Left lobe of liver (tissue), 2 donors: ENCODE measurements around the gene CHPF2. TPM values are rescaled to one million over a fixed set of nuclear protein-coding genes. Genes with fewer than 3 reads are reported as not detected.

Source experiments
- ATAC-seq: fragments of 200-7000 bp; cut with Tn5 transposase; one replicate; pipeline ENCODE4 v1.9.1; 2020; ENCODE audit warnings: mild to moderate bottlenecking, moderate library complexity
- DNase-seq: peaks from one replicate; pipeline ENCODE4 v3.0.0-alpha.2; 2020; ENCODE audit warnings: low spot score
- total RNA-seq: library from RNA; stranded (reverse); gene quantifications from one replicate; pipeline ENCODE4 v1.2.1, GENCODE V29; 2021
- donor health status: DM: no; HTN: no; CAD: no; lungs with moderate emphysema.
- donor health status: DM: no; HTN: yes; CAD: no.

Gene CHPF2
- total RNA-seq, 1 donor from 2014 or later = 16.1 TPM

GRCh38 chr7:151244841-151245346 is 12.6 kb downstream of the CHPF2 start:
- no peak for DNase-seq
- ATAC-seq = no peak

- DNase-seq (no peak), ATAC-seq (peak; percentile 7)
Observed at GRCh38 chr7:151245360-151246101, 13.2 kb downstream of the CHPF2 start.

GRCh38 chr7:151246102-151246850 is 14.0 kb downstream of the CHPF2 start:
- DNase-seq (no peak), ATAC-seq (no peak)

- DNase-seq = no peak
- no peak for ATAC-seq
Observed at GRCh38 chr7:151246851-151247580, 14.7 kb downstream of the CHPF2 start.

GRCh38 chr7:151247611-151248345 is 15.5 kb downstream of the CHPF2 start:
- ATAC-seq (no peak), DNase-seq (no peak)

- peak; percentile 60 for ATAC-seq
- peak; percentile 64 for DNase-seq
Observed at GRCh38 chr7:151248346-151249033, 16.2 kb downstream of the CHPF2 start, which contains the start of gene SMARCD3. SMARCD3 (minus strand) TSS chr7:151248694; CDS start chr7:151248562, 132 bp downstream.

- peak; percentile 62 for ATAC-seq
- DNase-seq = no peak
Observed at GRCh38 chr7:151249034-151249731, 16.9 kb downstream of the CHPF2 start.

GRCh38 chr7:151249732-151250072 is 17.4 kb downstream of the CHPF2 start:
- ATAC-seq (peak; percentile 11), DNase-seq (no peak)

- ATAC-seq = no peak
- no peak for DNase-seq
Observed at GRCh38 chr7:151250181-151251132, 18.2 kb downstream of the CHPF2 start.

- ATAC-seq (no peak), DNase-seq (no peak)
Observed at GRCh38 chr7:151251328-151251688, 19.0 kb downstream of the CHPF2 start.

- ATAC-seq (peak; percentile 44), DNase-seq (no peak)
Observed at GRCh38 chr7:151251689-151252560, 19.6 kb downstream of the CHPF2 start.

- ATAC-seq = no peak
- DNase-seq = no peak
Observed at GRCh38 chr7:151252561-151252835, 20.2 kb downstream of the CHPF2 start.

GRCh38 chr7:151252961-151253711 is 20.9 kb downstream of the CHPF2 start:
- DNase-seq (no peak), ATAC-seq (no peak)

- ATAC-seq (peak; percentile 22), DNase-seq (no peak)
Observed at GRCh38 chr7:151254316-151254715, 22.0 kb downstream of the CHPF2 start.

GRCh38 chr7:151254851-151255250 is 22.6 kb downstream of the CHPF2 start:
- ATAC-seq = no peak
- DNase-seq = no peak

- DNase-seq (no peak), ATAC-seq (no peak)
Observed at GRCh38 chr7:151255390-151255789, 23.1 kb downstream of the CHPF2 start.
